Measurements from ENCODE around the gene MEGF11.

MEGF11 gene

GRCh38 chr15:66107070-66107469, 146.5 kb downstream of the MEGF11 start:
- no peak for DNase-seq

DNA sequence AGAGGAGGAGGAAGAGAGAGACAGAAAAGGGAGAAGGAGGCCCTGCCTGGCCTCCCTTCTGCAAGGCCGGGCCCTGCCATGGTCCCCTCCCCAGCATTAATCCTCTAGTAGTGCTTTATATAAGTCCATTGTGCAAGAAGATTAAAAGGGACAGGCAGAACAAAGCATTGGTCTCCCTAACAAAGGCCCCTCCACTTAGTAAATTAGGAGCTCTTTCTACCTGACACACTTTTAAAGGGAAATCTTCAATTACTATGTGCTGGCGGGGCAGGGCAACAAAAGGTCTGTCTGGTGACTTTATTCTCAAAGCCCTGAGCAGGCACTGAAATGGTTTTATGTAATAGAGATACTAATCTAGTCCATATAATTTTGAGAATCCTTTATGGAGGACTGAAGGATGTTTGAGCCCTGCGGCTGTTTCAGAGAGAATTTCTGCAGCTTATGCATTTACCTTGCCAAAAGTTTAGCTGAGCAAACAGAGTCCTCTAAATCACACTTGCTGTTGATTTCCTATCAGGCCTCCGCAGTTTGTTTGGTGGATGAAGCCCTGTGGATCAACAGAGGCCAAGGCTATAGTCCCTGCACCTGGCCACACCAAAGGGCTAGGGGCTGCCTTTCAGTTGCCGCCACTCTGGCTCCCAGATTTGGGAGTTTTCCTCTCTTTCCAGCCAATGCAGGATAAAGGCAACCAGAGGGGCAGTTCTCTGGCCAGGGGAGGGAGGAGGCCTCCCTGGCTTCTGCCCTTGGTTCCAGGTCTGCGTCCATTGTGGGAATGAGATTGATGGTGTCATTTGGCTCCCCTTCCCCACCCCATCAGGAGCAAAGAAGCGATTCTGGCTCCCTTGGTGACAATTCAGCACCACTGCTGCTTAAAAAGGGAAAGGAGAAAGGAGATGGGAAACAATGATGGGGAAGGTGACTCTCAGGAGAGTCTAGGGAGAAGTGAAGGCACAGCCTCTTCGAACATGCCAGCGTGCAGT, 148.0 kb downstream of the MEGF11 start:
- no peak for DNase-seq

DNA sequence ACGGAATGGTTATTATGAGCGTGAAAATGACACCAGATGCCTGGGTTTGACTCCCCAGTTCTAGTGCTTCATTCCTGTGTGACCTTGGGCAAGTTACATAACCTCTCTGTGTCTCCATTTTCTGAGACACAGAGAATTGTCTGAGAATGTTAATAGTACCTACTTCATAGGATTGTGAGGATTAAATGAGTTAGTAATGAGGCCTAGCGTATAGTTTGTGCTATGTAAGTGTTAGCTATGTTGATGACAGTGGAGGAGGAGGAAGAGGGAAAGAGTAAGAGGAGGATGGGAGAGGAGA, 150.3 kb downstream of the MEGF11 start:
- DNase-seq = no peak

DNA sequence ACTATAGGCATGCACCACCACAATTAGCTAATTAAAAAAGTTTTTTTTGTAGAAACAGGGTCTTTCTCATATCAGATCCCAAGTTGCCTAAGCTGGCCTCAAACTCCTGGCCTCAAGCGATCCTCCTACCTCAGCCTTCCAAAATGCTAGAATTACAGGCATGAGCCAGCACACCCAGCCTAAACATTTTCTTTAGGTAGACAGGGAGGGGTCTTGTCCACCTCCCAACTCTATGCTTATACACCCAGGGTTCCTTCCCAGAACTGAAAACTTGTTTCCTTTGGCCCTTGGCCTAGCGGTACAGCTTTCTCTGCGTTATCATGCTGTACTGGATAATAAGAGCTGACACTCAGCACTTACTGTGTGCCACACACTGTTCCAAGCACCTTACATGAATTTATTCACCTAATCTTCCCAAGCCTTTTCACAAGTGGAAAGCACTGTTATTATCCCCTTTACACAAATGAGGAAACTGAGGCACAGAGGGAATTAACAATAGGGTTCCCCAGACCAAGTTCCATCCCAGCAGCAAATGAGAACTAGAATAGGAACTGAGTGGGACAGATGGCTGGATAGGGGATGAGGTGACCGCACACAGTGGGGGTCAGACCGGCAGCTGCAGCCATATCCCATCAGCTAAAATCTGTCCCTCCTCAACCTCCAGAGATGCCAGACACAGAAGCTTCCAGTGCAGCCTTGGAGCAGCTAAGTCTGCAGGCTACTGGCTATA, 150.8 kb downstream of the MEGF11 start:
- DNase-seq = no peak

DNA sequence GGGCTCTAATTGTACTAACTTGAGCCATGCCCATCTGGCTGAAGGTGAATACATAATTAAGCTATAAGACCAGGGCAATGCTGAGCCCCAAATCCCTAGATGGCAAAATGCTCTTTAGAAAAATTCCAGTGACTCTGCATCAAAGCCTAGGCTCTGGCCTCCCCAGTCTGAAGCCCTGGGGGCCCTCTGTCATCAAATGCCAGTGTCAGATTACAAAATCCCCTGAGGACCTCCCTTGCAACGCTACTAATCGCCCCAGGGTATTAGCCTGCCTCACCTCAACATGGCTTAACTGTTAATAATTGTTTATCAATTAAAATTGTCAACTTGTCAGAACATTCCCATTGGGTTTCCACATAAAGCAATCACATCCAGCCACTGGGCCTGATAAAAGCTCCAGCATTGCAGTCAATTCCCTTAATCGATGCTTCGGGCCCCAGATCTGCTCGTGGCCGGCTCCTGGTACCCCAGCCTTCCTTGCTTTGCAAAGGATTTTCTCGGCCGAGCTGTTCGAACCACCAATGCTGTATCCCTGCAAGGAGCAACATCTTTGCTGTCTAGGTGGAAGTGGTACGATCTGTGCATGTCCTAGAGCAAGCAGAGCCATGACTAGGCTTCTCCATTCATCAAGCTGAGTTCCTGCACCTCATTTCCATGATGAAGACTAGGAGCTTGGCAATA, 151.7 kb downstream of the MEGF11 start:
- DNase-seq = no peak

GRCh38 chr15:66100761-66101160, 152.8 kb downstream of the MEGF11 start:
- no peak for DNase-seq

- no peak for DNase-seq
These were observed 153.4 kb downstream of the MEGF11 start for GRCh38 chr15:66099950-66100671.

DNA sequence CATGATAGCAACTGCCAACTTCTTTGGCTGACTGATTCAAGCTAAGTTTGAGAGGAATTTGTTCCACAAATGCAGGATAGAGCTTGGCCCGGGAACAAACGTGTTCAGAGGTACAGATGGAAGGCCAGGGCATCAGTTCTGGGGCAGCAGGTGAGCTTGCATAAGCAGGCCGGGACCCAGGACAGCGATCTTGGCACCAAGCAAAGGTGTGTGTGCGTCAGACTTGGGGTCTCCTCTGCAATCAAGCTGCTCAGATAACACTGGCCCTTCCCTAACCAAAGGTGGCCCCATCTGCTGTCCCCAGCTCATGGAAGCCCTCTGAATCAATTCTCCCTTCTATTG, 155.6 kb downstream of the MEGF11 start:
- no peak for DNase-seq

DNA sequence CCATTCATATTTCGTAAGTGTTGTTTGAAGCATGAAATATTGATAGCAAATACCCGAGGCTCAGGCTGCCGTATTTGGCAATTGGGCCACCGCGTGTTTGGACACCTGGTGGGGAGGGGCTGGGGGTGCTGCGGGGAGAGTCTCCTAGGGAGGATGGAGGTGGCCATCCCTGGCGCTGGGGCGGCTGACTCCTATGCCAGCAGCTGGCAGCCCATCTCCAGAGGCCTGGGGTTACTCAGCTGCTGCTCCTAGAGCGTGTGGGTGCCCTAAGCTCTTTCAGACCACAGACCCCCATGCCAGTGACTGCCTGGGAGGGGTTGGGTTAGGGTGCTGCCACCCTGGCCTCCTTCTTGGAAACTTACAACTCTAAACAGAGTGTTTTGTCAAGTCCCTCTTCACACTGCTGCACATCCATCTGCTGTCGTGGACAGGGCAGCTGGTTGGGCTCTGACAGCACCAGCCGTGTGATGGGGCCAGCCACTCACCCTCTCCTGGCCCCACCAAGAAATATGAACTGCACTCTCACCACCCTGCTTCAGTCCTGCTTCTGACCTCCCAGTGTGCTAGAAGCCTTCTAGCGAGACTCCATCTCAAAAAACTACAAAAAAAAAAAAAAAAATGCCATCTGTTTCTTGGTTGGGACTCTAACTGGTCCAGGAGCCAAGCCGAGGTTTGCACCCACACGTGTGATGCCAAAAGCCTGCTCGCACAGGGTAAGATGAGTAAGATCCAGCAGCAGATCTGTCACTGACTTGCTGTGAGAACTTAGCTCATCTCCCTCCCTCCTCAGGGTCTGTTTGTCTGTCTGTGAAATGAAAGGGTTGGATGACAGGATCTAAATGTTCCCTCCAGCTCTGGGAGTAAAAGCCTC, 156.2 kb downstream of the MEGF11 start:
- DNase-seq = no peak

DNA sequence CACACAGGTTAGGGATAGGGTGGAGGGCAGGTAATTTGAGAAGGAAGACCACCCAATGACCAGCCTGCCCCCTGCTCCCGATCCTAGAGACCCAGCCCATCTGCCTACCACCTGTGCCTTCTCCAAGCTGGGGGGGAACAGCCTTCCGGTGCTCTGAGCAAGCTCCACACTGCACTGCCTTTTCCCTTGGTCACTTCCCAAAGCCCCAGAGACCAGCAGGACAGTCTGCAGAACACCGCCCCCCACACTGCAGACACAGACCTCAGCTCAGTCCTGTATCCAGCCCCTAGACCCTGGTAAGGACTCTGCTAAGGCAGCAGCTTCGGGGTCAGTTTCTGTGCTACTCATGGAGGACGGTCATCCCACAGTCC, 156.9 kb downstream of the MEGF11 start:
- no peak for DNase-seq

- no peak for DNase-seq
These were observed 157.5 kb downstream of the MEGF11 start for GRCh38 chr15:66095871-66096687.

DNA sequence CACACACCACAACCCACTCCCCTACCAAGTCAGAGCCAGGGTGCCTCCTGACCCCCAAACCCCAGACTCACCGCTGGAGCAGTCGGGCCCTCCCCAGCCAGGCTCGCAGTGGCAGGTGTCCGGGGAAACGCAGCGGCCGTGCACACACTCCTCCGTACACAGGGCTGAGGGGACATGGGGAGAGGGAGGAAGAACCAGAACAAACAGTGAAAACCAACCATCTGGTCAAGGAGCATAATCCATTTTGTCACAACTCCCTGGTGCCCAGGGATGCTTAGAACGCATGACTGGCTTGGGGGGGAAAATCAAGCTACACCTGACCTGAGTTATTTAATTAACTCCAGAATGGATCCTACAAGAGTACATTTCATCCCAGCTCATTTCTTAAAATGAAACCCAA, 159.2 kb downstream of the MEGF11 start:
- no peak for DNase-seq

GRCh38 chr15:66092053-66093016, 161.2 kb downstream of the MEGF11 start:
- DNase-seq = no peak

DNA sequence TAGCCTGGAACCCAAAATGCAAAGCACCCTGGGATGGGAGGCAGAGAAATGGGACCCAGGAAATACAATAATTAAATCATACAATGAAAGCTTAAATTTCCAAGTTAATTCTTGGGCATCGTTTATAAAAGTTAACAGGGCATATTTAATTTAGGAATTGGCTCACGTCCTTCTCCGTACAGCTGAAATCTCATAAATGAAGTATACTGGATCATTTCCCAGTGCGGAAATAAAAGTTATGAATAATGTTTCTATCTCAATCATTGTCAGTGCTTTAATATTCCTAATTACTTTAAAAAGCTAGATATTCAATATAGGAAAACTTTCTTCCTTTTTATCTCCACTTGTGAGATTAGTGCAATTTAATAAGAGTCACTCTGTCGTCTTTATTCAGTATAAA, 164.0 kb downstream of the MEGF11 start:
- no peak for DNase-seq

GRCh38 chr15:66089049-66089448, 164.5 kb downstream of the MEGF11 start:
- no peak for DNase-seq

GRCh38 chr15:66085128-66085527, 168.4 kb downstream of the MEGF11 start:
- DNase-seq = no peak

GRCh38 chr15:66084704-66085103, 168.8 kb downstream of the MEGF11 start:
- no peak for DNase-seq

DNA sequence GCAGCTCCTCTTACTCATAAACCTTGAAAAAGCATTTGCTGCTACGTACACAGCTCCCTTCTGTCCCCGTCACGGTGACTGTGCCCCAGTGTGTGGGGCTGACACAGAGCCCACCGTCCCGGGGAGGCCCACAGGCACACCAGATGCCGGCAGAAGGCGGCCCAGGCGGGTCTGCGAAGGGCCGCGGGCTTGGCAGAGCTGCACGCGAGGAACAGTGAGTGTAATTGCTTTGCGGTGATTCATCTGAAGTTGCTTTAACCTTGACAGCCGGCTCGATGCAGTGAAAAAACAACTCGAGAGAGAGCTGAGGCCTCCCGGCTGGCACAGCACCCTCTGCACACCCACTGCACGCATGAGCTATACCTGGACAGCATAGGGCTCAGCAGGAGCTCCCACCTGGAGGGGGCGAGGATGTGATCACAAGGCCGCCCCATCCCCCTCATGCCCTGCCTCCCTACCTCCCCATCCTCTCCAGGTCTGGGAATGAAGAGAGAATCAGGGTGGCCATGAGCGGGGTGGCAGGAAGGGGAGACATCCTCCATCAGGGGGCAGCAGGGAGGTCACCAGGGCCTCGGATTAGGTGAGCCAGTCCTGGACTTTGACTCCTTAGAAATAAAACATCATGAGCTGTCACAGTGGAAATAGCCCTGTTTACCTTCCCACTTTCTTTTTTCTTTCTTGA, 172.7 kb downstream of the MEGF11 start:
- no peak for DNase-seq

GRCh38 chr15:66078929-66079275, 174.6 kb downstream of the MEGF11 start:
- no peak for DNase-seq

Data from COR-L47 (cell line).